GM19438 (cell line): ENCODE data around the gene DEK.
"Not testable (repeated sequence)": the region's sequence is repeated elsewhere in the genome, so short reads cannot be mapped to it uniquely, and the experiment has no call there.

Experiments
- ATAC-seq: cut with Tn5 transposase; IDR thresholded peaks from one replicate; pipeline ENCODE4 v1.9.1; 2021; ENCODE audit warnings: low read depth; ENCODE audit not compliant: unreplicated experiment

Gene DEK

GRCh38 chr6:18241208-18242038 is 22.9 kb downstream of the DEK start:
- no peak for ATAC-seq

GRCh38 chr6:18240230-18240629 is 24.1 kb downstream of the DEK start:
- no peak for ATAC-seq

GRCh38 chr6:18237167-18237566 is 27.2 kb downstream of the DEK start:
- ATAC-seq: no peak

GRCh38 chr6:18235524-18235923 is 28.8 kb downstream of the DEK start:
- no peak for ATAC-seq

- ATAC-seq: no peak
Measured at GRCh38 chr6:18234564-18234963, 29.8 kb downstream of the DEK start.

- not testable (repeated sequence) for ATAC-seq
Measured at GRCh38 chr6:18233770-18234169, 30.6 kb downstream of the DEK start.

GRCh38 chr6:18231856-18232255 is 32.5 kb downstream of the DEK start:
- ATAC-seq: not testable (repeated sequence)

- ATAC-seq: not testable (repeated sequence)
Measured at GRCh38 chr6:18228590-18228989, 35.7 kb downstream of the DEK start.

GRCh38 chr6:18227166-18227565 is 37.2 kb downstream of the DEK start:
- ATAC-seq: not testable (repeated sequence)

GRCh38 chr6:18226451-18227105 is 37.8 kb downstream of the DEK start:
- ATAC-seq: not testable (repeated sequence)

- no peak for ATAC-seq
Measured at GRCh38 chr6:18221288-18221615, 43.1 kb downstream of the DEK start.

- ATAC-seq: no peak
Measured at GRCh38 chr6:18219591-18219990, 44.7 kb downstream of the DEK start.

GRCh38 chr6:18218233-18218632 is 46.1 kb downstream of the DEK start:
- ATAC-seq: no peak

- ATAC-seq: no peak
Measured at GRCh38 chr6:18216411-18216810, 47.9 kb downstream of the DEK start.

- ATAC-seq: no peak
Measured at GRCh38 chr6:18215436-18215835, 48.9 kb downstream of the DEK start.

- ATAC-seq: no peak
Measured at GRCh38 chr6:18214003-18214402, 50.3 kb downstream of the DEK start.

GRCh38 chr6:18213439-18213838 is 50.9 kb downstream of the DEK start:
- ATAC-seq: no peak

GRCh38 chr6:18212231-18212630 is 52.1 kb downstream of the DEK start:
- no peak for ATAC-seq

- ATAC-seq: peak; percentile 82
Measured at GRCh38 chr6:18211338-18211737, 53.0 kb downstream of the DEK start.

GRCh38 chr6:18210707-18211106 is 53.6 kb downstream of the DEK start:
- ATAC-seq: no peak

GRCh38 chr6:18209539-18210197 is 54.7 kb downstream of the DEK start:
- no peak for ATAC-seq

GRCh38 chr6:18208778-18209177 is 55.6 kb downstream of the DEK start:
- ATAC-seq: not testable (repeated sequence)
